GM12872 (cell line): ENCODE measurements around the gene SLC51A.
A peak's percentile ranks its signal among the peaks of the same experiment; 100 is the strongest.

Experiments used
- CTCF ChIP-seq: IDR thresholded peaks from 3 replicates; pipeline ENCODE4 v1.5.1; 2011; ENCODE audit warnings: low read depth, mild to moderate bottlenecking, low read length, moderate library complexity; ENCODE audit not compliant: insufficient read depth

Gene SLC51A

GRCh38 chr3:196205442-196206205, 10.7 kb upstream of the SLC51A start:
- 0 out of 3 replicates have a peak, but pooled peaks have one; percentile 10 for TF ChIP-seq CTCF

- TF ChIP-seq CTCF: no peak
Measured at GRCh38 chr3:196207159-196207832, 9.0 kb upstream of the SLC51A start.

GRCh38 chr3:196207833-196208607, 8.3 kb upstream of the SLC51A start:
- TF ChIP-seq CTCF: no peak

- no peak for TF ChIP-seq CTCF
Measured at GRCh38 chr3:196208942-196209695, 7.2 kb upstream of the SLC51A start.

GRCh38 chr3:196210673-196211556, 5.4 kb upstream of the SLC51A start, which contains the start of gene ZDHHC19:
ZDHHC19 (minus strand) TSS chr3:196211400; CDS start chr3:196211315, 85 bp downstream.
- TF ChIP-seq CTCF: no peak

GRCh38 chr3:196214783-196215441, 1.4 kb upstream of the SLC51A start:
- no peak for TF ChIP-seq CTCF
